Ovary (tissue), 3 donors: ENCODE results near the gene ZNF763.

ENCODE experiments used
- POLR2A ChIP-seq: fragments of 450-650 bp; IDR thresholded peaks from one replicate; pipeline ENCODE4 v1.6.1; 2017; ENCODE audit warnings: antibody characterized with exemption, mild to moderate bottlenecking, moderate library complexity
- TF ChIP-seq, protein P1 (sequence below), 3 donors: fragments of 450-650 bp in 2 of 3; fragments of 200-600 bp in 1 of 3; IDR thresholded peaks; one replicate each; pipeline versions ENCODE4 v1.5.1 to v1.8.0; 2016 to 2022; ENCODE audit warnings: antibody characterized with exemption in 3 of 3, mild to moderate bottlenecking in 1 of 3
- donor health status: DM: no; HTN: no; CAD: no.

DNA sequence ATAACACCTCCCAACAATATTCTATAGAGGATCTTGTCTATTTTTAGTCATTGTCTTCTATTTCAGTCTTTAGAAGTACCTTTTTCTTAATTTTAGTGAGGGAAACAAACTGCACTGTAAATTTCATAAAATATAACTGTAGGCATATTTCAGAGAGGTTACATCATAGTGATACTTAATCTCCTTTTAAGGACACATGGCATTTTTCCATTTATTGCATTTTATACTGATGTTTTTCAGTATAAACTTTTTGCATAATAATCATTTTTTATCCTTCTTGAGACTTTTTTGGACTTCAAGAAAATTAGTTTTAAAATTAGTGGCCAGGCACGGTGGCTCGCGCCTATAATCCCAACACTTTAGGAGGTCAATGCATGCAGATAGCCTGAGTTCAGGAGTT, 33.3 kb upstream of the ZNF763 start:
- TF ChIP-seq, protein P1, sequence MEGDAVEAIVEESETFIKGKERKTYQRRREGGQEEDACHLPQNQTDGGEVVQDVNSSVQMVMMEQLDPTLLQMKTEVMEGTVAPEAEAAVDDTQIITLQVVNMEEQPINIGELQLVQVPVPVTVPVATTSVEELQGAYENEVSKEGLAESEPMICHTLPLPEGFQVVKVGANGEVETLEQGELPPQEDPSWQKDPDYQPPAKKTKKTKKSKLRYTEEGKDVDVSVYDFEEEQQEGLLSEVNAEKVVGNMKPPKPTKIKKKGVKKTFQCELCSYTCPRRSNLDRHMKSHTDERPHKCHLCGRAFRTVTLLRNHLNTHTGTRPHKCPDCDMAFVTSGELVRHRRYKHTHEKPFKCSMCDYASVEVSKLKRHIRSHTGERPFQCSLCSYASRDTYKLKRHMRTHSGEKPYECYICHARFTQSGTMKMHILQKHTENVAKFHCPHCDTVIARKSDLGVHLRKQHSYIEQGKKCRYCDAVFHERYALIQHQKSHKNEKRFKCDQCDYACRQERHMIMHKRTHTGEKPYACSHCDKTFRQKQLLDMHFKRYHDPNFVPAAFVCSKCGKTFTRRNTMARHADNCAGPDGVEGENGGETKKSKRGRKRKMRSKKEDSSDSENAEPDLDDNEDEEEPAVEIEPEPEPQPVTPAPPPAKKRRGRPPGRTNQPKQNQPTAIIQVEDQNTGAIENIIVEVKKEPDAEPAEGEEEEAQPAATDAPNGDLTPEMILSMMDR (IDR thresholded peaks at IDR 0.05), result no peak
- TF ChIP-seq POLR2A, result no peak
